MM.1S (cell line): ENCODE data around the gene AP1G1.

ENCODE experiments used
- DNase-seq: peaks from one replicate; pipeline ENCODE4 v3.0.0-alpha.2; 2015
- H2AFZ ChIP-seq: fragments of 300-600 bp; sonication (generic); 2 replicates; pipeline ENCODE4 v1.6.0; 2016; ENCODE audit warnings: antibody characterized with exemption, low read length
- H3F3A ChIP-seq: fragments of 300-600 bp; sonication (generic); 2 replicates; pipeline ENCODE4 v1.6.1; 2016; ENCODE audit warnings: mild to moderate bottlenecking, antibody characterized with exemption, low read length, moderate library complexity, mixed read lengths; ENCODE audit not compliant: insufficient read depth
- H3K27ac ChIP-seq: fragments of 300-600 bp; sonication (generic); 2 replicates; pipeline ENCODE4 v1.5.1; 2016; ENCODE audit warnings: mild to moderate bottlenecking, low read length
- H3K27me3 ChIP-seq: fragments of 300-600 bp; sonication (generic); replicated peaks from 2 replicates; pipeline ENCODE4 v1.6.0; 2016; ENCODE audit warnings: low read length; ENCODE audit not compliant: insufficient read depth
- H3K36me3 ChIP-seq: fragments of 300-600 bp; sonication (generic); replicated peaks from 2 replicates; pipeline ENCODE4 v1.6.1; 2016; ENCODE audit warnings: mild to moderate bottlenecking, low read length, mixed read lengths; ENCODE audit not compliant: insufficient read depth
- H3K4me1 ChIP-seq: fragments of 300-600 bp; sonication (generic); 2 replicates; pipeline ENCODE4 v1.6.1; 2016; ENCODE audit warnings: low read length, mixed read lengths
- H3K4me2 ChIP-seq: fragments of 300-600 bp; sonication (generic); 2 replicates; pipeline ENCODE4 v1.6.0; 2016; ENCODE audit warnings: low read depth, low read length
- H3K4me3 ChIP-seq: fragments of 300-600 bp; sonication (generic); 2 replicates; pipeline ENCODE4 v1.5.1; 2016; ENCODE audit warnings: low read length, mixed read lengths
- H3K79me2 ChIP-seq: fragments of 300-600 bp; sonication (generic); 2 replicates; pipeline ENCODE4 v1.6.1; 2016; ENCODE audit warnings: mixed run types, low read length, mixed read lengths
- H3K9ac ChIP-seq: fragments of 300-600 bp; sonication (generic); 2 replicates; pipeline ENCODE4 v1.6.1; 2016; ENCODE audit warnings: low read length, mixed read lengths
- H3K9me2 ChIP-seq: fragments of 300-600 bp; sonication (generic); replicated peaks from 2 replicates; pipeline ENCODE4 v1.6.1; 2016; ENCODE audit warnings: mild to moderate bottlenecking, low read length, mixed read lengths; ENCODE audit not compliant: insufficient read depth
- H3K9me3 ChIP-seq: fragments of 300-600 bp; sonication (generic); replicated peaks from 2 replicates; pipeline ENCODE4 v1.6.1; 2016; ENCODE audit warnings: mild to moderate bottlenecking, low read length, mixed read lengths; ENCODE audit not compliant: insufficient read depth
- H4K20me1 ChIP-seq: fragments of 300-600 bp; sonication (generic); 2 replicates; pipeline ENCODE4 v1.6.1; 2016; ENCODE audit warnings: mild to moderate bottlenecking, low read length, moderate library complexity, mixed read lengths; ENCODE audit not compliant: insufficient read depth
- EZH2 ChIP-seq: fragments of 300-600 bp; sonication (generic); optimal IDR thresholded peaks from 2 replicates; pipeline ENCODE3; 2017; ENCODE audit warnings: low read depth, mild to moderate bottlenecking, antibody characterized with exemption, low read length, mixed read lengths
- EZH2phosphoT487 ChIP-seq: fragments of 300-600 bp; sonication (generic); IDR thresholded peaks from 2 replicates; pipeline ENCODE4 v1.6.1; 2018; ENCODE audit warnings: antibody characterized with exemption, low read length
- TF ChIP-seq, protein P1 (sequence below): fragments of 300-600 bp; sonication (generic); IDR thresholded peaks from 2 replicates; pipeline ENCODE4 v1.5.1; 2016; ENCODE audit warnings: antibody characterized with exemption, low read length, mixed read lengths

AP1G1 gene

DNA sequence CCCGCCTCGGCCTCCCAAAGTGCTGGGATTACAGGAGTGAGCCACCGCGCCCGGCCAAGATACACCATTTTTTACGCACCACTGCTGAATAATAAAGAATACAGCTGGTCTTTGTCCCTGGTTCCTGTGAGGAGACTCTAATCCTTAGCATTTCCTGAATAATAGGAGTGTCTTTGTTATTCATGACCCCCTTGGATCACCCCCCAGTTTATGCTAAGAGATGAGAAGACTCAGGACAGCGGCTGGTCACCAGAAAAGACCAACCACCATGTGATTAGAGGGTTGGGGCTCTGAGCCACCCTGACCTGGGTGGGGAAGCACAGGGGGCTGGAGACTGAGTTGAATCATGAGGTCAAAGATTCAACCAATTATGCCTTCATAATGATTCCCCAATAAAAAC lies 101.4 kb downstream of the AP1G1 start:
- H3K9me2 ChIP-seq, result no peaks in the 10 kb centered on the region
- H3K4me2 ChIP-seq, result no peak overlapping the region
- H3K36me3 ChIP-seq, result no peaks in the 10 kb centered on the region
- H2AFZ ChIP-seq, result no peak overlapping the region
- no peak for TF ChIP-seq EZH2phosphoT487
- no peak overlapping the region for H3K9ac ChIP-seq
- peaks cover 18% of the 10 kb centered on the region for H3K4me1 ChIP-seq
- no peaks in the 10 kb centered on the region for H4K20me1 ChIP-seq
- H3K79me2 ChIP-seq, result peaks cover 32% of the 10 kb centered on the region
- no peak overlapping the region for H3K27ac ChIP-seq
- peaks cover 11% of the 10 kb centered on the region for H3F3A ChIP-seq
- H3K4me3 ChIP-seq, result no peak overlapping the region
- DNase-seq, result no peak
- no peaks in the 10 kb centered on the region for H3K9me3 ChIP-seq
- H3K27me3 ChIP-seq, result no peaks in the 10 kb centered on the region

DNA sequence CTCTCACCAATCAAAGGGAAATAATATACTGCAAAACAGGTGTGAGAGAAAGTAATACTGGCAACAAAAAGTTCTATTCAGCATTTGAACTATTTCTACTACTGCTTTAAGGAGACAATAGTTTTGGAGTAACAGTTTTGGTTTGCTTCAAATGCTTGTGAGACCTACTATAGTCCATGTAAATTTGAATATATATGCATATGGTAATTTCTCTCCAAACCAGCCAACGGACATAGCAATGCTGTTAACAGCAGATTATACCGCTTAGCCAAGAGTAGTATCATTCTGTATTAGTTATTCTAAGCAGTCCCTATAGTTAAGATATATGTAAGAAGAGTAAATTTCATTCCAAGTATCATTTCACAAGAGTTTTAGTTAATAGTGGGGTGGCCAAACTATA lies 102.6 kb downstream of the AP1G1 start:
- H3F3A ChIP-seq, result no peaks in the 10 kb centered on the region
- no peaks in the 10 kb centered on the region for H3K27me3 ChIP-seq
- no peaks in the 10 kb centered on the region for H4K20me1 ChIP-seq
- TF ChIP-seq, protein P1, sequence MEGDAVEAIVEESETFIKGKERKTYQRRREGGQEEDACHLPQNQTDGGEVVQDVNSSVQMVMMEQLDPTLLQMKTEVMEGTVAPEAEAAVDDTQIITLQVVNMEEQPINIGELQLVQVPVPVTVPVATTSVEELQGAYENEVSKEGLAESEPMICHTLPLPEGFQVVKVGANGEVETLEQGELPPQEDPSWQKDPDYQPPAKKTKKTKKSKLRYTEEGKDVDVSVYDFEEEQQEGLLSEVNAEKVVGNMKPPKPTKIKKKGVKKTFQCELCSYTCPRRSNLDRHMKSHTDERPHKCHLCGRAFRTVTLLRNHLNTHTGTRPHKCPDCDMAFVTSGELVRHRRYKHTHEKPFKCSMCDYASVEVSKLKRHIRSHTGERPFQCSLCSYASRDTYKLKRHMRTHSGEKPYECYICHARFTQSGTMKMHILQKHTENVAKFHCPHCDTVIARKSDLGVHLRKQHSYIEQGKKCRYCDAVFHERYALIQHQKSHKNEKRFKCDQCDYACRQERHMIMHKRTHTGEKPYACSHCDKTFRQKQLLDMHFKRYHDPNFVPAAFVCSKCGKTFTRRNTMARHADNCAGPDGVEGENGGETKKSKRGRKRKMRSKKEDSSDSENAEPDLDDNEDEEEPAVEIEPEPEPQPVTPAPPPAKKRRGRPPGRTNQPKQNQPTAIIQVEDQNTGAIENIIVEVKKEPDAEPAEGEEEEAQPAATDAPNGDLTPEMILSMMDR, result no peak
- no peak for DNase-seq
- H3K4me2 ChIP-seq, result no peak overlapping the region
- no peak overlapping the region for H2AFZ ChIP-seq
- H3K9me3 ChIP-seq, result no peaks in the 10 kb centered on the region
- H3K4me3 ChIP-seq, result no peak overlapping the region
- H3K36me3 ChIP-seq, result no peaks in the 10 kb centered on the region
- H3K79me2 ChIP-seq, result peaks cover 27% of the 10 kb centered on the region
- H3K9me2 ChIP-seq, result no peaks in the 10 kb centered on the region
- no peak overlapping the region for H3K9ac ChIP-seq
- no peak overlapping the region for H3K27ac ChIP-seq
- peaks cover 12% of the 10 kb centered on the region for H3K4me1 ChIP-seq

DNA sequence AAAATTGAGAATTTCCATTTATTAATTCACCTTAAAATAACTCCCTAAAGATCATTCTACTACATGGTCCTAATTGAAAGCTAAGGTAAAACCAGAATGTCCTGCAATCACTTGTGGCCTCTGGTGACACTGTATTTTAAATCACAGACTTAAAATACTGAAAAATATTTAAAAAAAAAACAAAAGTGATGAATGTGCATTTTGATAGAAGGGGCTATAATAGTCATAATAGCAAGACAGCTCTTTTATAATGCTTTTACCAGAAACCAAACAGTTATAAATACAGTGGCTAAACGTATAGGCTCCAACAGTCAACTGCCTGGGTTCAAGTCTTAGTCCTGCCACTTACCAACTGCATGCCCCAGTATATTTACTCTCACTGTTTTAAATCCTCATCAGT lies 105.3 kb downstream of the AP1G1 start:
- H3K9ac ChIP-seq, result no peak overlapping the region
- peaks cover 9% of the 10 kb centered on the region for H3K4me1 ChIP-seq
- no peak overlapping the region for H3K4me2 ChIP-seq
- H3K79me2 ChIP-seq, result peaks cover 7% of the 10 kb centered on the region; the same call in 1 of the 2 replicates
- H3K27ac ChIP-seq, result no peak overlapping the region
- no peaks in the 10 kb centered on the region for H3K9me2 ChIP-seq
- no peak overlapping the region for H3K4me3 ChIP-seq
- no peaks in the 10 kb centered on the region for H3K27me3 ChIP-seq
- H4K20me1 ChIP-seq, result no peaks in the 10 kb centered on the region
- no peak overlapping the region for H2AFZ ChIP-seq
- no peaks in the 10 kb centered on the region for H3K36me3 ChIP-seq
- no peaks in the 10 kb centered on the region for H3K9me3 ChIP-seq
- TF ChIP-seq, protein P1, result no peak
- TF ChIP-seq EZH2 (no peak), EZH2phosphoT487 (no peak)
- no peaks in the 10 kb centered on the region for H3F3A ChIP-seq
- no peak for DNase-seq

DNA sequence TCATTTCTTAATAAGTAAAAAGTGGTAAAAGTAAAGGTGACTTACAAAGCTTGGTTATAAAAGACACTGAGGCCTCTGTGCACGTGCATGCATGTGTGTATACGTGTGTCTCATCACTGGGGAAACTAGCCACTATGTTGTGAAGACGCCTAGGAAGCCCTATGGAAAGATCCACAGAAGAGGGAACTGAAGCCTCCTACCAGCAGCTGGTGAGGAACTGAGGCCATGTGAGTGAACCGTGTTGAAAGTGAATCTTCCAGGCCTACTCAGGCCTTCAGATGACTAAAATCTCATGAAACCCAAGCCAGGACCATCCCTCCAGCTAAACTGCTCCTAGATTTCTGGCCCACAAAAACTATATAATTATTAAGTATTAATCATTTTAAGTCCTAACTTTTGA lies 107.8 kb downstream of the AP1G1 start:
- TF ChIP-seq, protein P1, result no peak
- TF ChIP-seq EZH2phosphoT487 (no peak), EZH2 (no peak)
- Histone ChIP-seq H3K4me1 (peaks cover 9% of the 10 kb centered on the region), H4K20me1 (no peaks in the 10 kb centered on the region), H3K27ac (no peak overlapping the region), H3K36me3 (no peaks in the 10 kb centered on the region), H3K79me2 (no peaks in the 10 kb centered on the region), H3K9ac (no peak overlapping the region), H3K9me2 (no peaks in the 10 kb centered on the region), H2AFZ (no peak overlapping the region), H3K9me3 (no peaks in the 10 kb centered on the region), H3F3A (no peaks in the 10 kb centered on the region), H3K4me3 (no peak overlapping the region), H3K27me3 (no peaks in the 10 kb centered on the region), H3K4me2 (no peak overlapping the region)
- no peak for DNase-seq
